ENCODE measurements around the gene RNU7-1.
A peak's percentile ranks its signal among the peaks of the same experiment; 100 is the strongest.

The RNU7-1 gene

GRCh38 chr12:6960593-6961277 is 17.1 kb downstream of the RNU7-1 start:
- no peak for DNase-seq
- Histone ChIP-seq H3K9me3 (ENCODE audit: insufficient read depth, low read length, severe bottlenecking) (no peaks in the 10 kb centered on the region), H3K36me3 (ENCODE audit: insufficient read depth, low read length) (peaks cover 17% of the 10 kb centered on the region), H3K4me3 (ENCODE audit: low read depth in 1 of 2, low read length in 2 of 2) (no peak overlapping the region), H3K4me1 (ENCODE audit: insufficient read depth, low read length) (peaks cover 20% of the 10 kb centered on the region), H3K4me2 (ENCODE audit: insufficient read depth, low read length) (no peak overlapping the region), H2AFZ (ENCODE audit: low read depth, low read length) (no peak overlapping the region), H3K79me2 (ENCODE audit: insufficient read depth, low read length) (no peaks in the 10 kb centered on the region), H3K27me3 (ENCODE audit: insufficient read depth, low read length, poor library complexity) (no peaks in the 10 kb centered on the region), H3K9ac (ENCODE audit: low read depth, low read length) (no peak overlapping the region), H4K20me1 (ENCODE audit: insufficient read depth, low read length) (no peaks in the 10 kb centered on the region), H3K27ac (ENCODE audit: low read length) (no peak overlapping the region)
- TF ChIP-seq CTCF (IDR thresholded peaks at IDR 0.05; ENCODE audit: borderline replicate concordance, extremely low read depth, low read length, poor library complexity, severe bottlenecking) (peak; percentile 16), EZH2 (IDR thresholded peaks at IDR 0.05; ENCODE audit: borderline replicate concordance, low read depth, low read length, severe bottlenecking) (no peak)
- ATAC-seq (ENCODE audit: insufficient read depth, low read depth): no peak

GRCh38 chr12:6961278-6961694 is 17.7 kb downstream of the RNU7-1 start:
- no peak for DNase-seq
- no peak overlapping the region for H3K4me2 ChIP-seq (ENCODE audit: insufficient read depth, low read length)
- H3K4me1 ChIP-seq (ENCODE audit: insufficient read depth, low read length): peaks cover 20% of the 10 kb centered on the region
- no peaks in the 10 kb centered on the region for H3K27me3 ChIP-seq (ENCODE audit: insufficient read depth, low read length, poor library complexity)
- no peak for ATAC-seq (ENCODE audit: insufficient read depth, low read depth)
- H3K4me3 ChIP-seq (ENCODE audit: low read depth in 1 of 2, low read length in 2 of 2): no peak overlapping the region
- TF ChIP-seq CTCF (IDR thresholded peaks at IDR 0.05; ENCODE audit: borderline replicate concordance, extremely low read depth, low read length, poor library complexity, severe bottlenecking): no peak
- no peak for TF ChIP-seq EZH2 (IDR thresholded peaks at IDR 0.05; ENCODE audit: borderline replicate concordance, low read depth, low read length, severe bottlenecking)
- no peaks in the 10 kb centered on the region for H3K9me3 ChIP-seq (ENCODE audit: insufficient read depth, low read length, severe bottlenecking)
- no peaks in the 10 kb centered on the region for H4K20me1 ChIP-seq (ENCODE audit: insufficient read depth, low read length)
- H3K79me2 ChIP-seq (ENCODE audit: insufficient read depth, low read length): no peaks in the 10 kb centered on the region
- peaks cover 22% of the 10 kb centered on the region for H3K36me3 ChIP-seq (ENCODE audit: insufficient read depth, low read length)
- no peak overlapping the region for H3K27ac ChIP-seq (ENCODE audit: low read length)
- no peak overlapping the region for H2AFZ ChIP-seq (ENCODE audit: low read depth, low read length)
- H3K9ac ChIP-seq (ENCODE audit: low read depth, low read length): no peak overlapping the region

- TF ChIP-seq CTCF (IDR thresholded peaks at IDR 0.05; ENCODE audit: borderline replicate concordance, extremely low read depth, low read length, poor library complexity, severe bottlenecking) (peak; percentile 55), EZH2 (IDR thresholded peaks at IDR 0.05; ENCODE audit: borderline replicate concordance, low read depth, low read length, severe bottlenecking) (no peak)
Observed at GRCh38 chr12:6961695-6962284, 18.2 kb downstream of the RNU7-1 start.

More at GRCh38 chr12:6961695-6962284, 18.2 kb downstream of the RNU7-1 start:
- no peak overlapping the region for H3K9ac ChIP-seq (ENCODE audit: low read depth, low read length)
- H3K4me1 ChIP-seq (ENCODE audit: insufficient read depth, low read length): peaks cover 20% of the 10 kb centered on the region
- no peaks in the 10 kb centered on the region for H3K9me3 ChIP-seq (ENCODE audit: insufficient read depth, low read length, severe bottlenecking)
- no peak overlapping the region for H3K4me3 ChIP-seq (ENCODE audit: low read depth in 1 of 2, low read length in 2 of 2)
- no peak overlapping the region for H2AFZ ChIP-seq (ENCODE audit: low read depth, low read length)
- peaks cover 25% of the 10 kb centered on the region for H3K36me3 ChIP-seq (ENCODE audit: insufficient read depth, low read length)
- no peaks in the 10 kb centered on the region for H3K79me2 ChIP-seq (ENCODE audit: insufficient read depth, low read length)
- ATAC-seq (ENCODE audit: insufficient read depth, low read depth): no peak
- DNase-seq: no peak
- no peak overlapping the region for H3K4me2 ChIP-seq (ENCODE audit: insufficient read depth, low read length)
- H4K20me1 ChIP-seq (ENCODE audit: insufficient read depth, low read length): no peaks in the 10 kb centered on the region
- no peaks in the 10 kb centered on the region for H3K27me3 ChIP-seq (ENCODE audit: insufficient read depth, low read length, poor library complexity)
- H3K27ac ChIP-seq (ENCODE audit: low read length): no peak overlapping the region
